Adipocyte (in vitro differentiated cells): ENCODE measurements around the gene RNASE2.

Experiments
- DNase-seq: peaks from one replicate; pipeline ENCODE4 v3.0.0-alpha.2; 2015; ENCODE audit warnings: low read depth
- H3K27me3 ChIP-seq: replicated peaks from 2 replicates; pipeline ENCODE4 v1.7.0; 2013; ENCODE audit warnings: mild to moderate bottlenecking, low read length, moderate library complexity; ENCODE audit not compliant: control insufficient read depth, insufficient read depth
- H3K36me3 ChIP-seq: 2 replicates; pipeline ENCODE4 v1.7.0; 2013; ENCODE audit warnings: low read length, mild to moderate bottlenecking, moderate library complexity; ENCODE audit not compliant: control insufficient read depth, insufficient read depth, severe bottlenecking
- H3K4me1 ChIP-seq: 2 replicates; pipeline ENCODE4 v1.7.0; 2013; ENCODE audit warnings: mild to moderate bottlenecking, low read length, moderate library complexity; ENCODE audit not compliant: control insufficient read depth, insufficient read depth
- H3K4me3 ChIP-seq: 2 replicates; pipeline ENCODE4 v1.7.0; 2013; ENCODE audit warnings: mild to moderate bottlenecking, low read length, moderate library complexity
- H3K9ac ChIP-seq: 2 replicates; pipeline ENCODE4 v1.7.0; 2013; ENCODE audit warnings: mild to moderate bottlenecking, low read length, moderate library complexity
- H3K9me3 ChIP-seq: 2 replicates; pipeline ENCODE4 v1.7.0; 2013; ENCODE audit warnings: mild to moderate bottlenecking, low read length, moderate library complexity; ENCODE audit not compliant: control insufficient read depth

Gene RNASE2

GRCh38 chr14:21001218-21001617 lies 45.9 kb downstream of the RNASE2 start:
- Histone ChIP-seq H3K36me3 (peaks cover 14% of the 10 kb centered on the region), H3K4me1 (peaks cover 16% of the 10 kb centered on the region), H3K4me3 (no peak overlapping the region), H3K9me3 (no peaks in the 10 kb centered on the region), H3K9ac (no peak overlapping the region), H3K27me3 (no peaks in the 10 kb centered on the region)
- no peak for DNase-seq

DNA sequence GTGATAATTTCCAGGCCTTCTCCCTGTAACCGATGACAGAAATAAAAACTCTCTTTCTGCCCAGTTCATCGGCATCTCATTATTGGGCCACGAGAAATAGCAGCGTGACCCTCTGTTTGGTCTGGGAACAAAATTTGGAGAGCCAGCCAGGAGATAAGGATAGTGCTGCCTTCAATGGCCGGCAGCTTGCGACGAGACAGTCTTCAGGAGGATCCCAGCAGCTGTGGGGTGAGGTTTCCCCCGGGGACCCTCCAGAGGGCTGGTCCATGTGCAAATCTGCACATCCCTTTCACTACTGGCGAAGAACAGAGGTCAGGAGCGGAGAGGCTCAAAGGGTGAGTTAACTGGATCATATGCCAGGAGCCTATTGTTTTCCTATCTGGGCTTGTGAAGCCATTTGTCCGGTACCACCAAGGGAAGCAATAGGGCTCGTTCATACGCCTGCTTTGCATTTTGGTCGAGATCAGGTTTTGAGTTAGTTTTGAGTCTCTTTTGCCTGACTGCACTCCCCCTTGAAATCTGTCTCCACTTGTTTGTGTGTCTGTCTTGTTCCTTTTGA lies 48.6 kb downstream of the RNASE2 start:
- H3K27me3 ChIP-seq, result no peaks in the 10 kb centered on the region
- no peak overlapping the region for H3K4me3 ChIP-seq
- no peaks in the 10 kb centered on the region for H3K36me3 ChIP-seq
- no peak overlapping the region for H3K9ac ChIP-seq
- no peak for DNase-seq
- H3K4me1 ChIP-seq, result peaks cover 7% of the 10 kb centered on the region
- H3K9me3 ChIP-seq, result no peaks in the 10 kb centered on the region
